Sigmoid colon (tissue), 4 donors: Measurements from ENCODE around the gene KCTD11.
"Not testable (repeated sequence)": the region's sequence is repeated elsewhere in the genome, so short reads cannot be mapped to it uniquely, and the experiment has no call there.

ENCODE experiments used
- CTCF ChIP-seq, 4 experiments: fragments of 450-650 bp in 3 of 4; fragments of 200-600 bp in 1 of 4; IDR thresholded peaks; one replicate each; pipeline ENCODE4 v1.5.1; 2016 to 2019; ENCODE audit warnings: antibody characterized with exemption in 4 of 4, mild to moderate bottlenecking in 3 of 4, moderate library complexity in 2 of 4
- EP300 ChIP-seq, 4 donors: sonication (generic); formaldehyde crosslinking; IDR thresholded peaks; one replicate each; pipeline ENCODE4 v1.6.1; 2017; ENCODE audit warnings: antibody characterized with exemption in 4 of 4
- POLR2A ChIP-seq, 2 donors: fragments of 450-650 bp; IDR thresholded peaks; one replicate each; pipeline ENCODE4 v1.6.1; 2016; ENCODE audit warnings: antibody characterized with exemption in 2 of 2, mild to moderate bottlenecking in 2 of 2, moderate library complexity in 2 of 2
- POLR2AphosphoS5 ChIP-seq, 4 donors: sonication (generic); formaldehyde crosslinking; IDR thresholded peaks; one replicate each; pipeline ENCODE4 v1.6.1; 2017; ENCODE audit warnings: antibody characterized with exemption in 4 of 4

- TF ChIP-seq EP300, CTCF, POLR2AphosphoS5, POLR2A (IDR thresholded peaks at IDR 0.05): not testable (repeated sequence)
Measured at GRCh38 chr17:7335765-7336164, 16.2 kb upstream of the KCTD11 start.
